Measurements from ENCODE around the gene MPHOSPH10. TPM values are rescaled to one million over a fixed set of nuclear protein-coding genes. Genes with fewer than 3 reads are reported as not detected.
"Not testable (repeated sequence)": the region's sequence is repeated elsewhere in the genome, so short reads cannot be mapped to it uniquely, and the experiment has no call there.

The MPHOSPH10 gene
- total RNA-seq, 1 experiment from 2014 or later, result 54.7 TPM

GRCh38 chr2:71166812-71167211 lies 36.4 kb downstream of the MPHOSPH10 start:
- no peaks in the 10 kb centered on the region for H3K4me1 Mint-ChIP-seq (ENCODE audit: low read depth, unreplicated experiment)
- H3K4me3 Mint-ChIP-seq (ENCODE audit: low read depth, unreplicated experiment), result no peak overlapping the region
- H3K27me3 Mint-ChIP-seq (ENCODE audit: unreplicated experiment), result peaks cover 38% of the 10 kb centered on the region
- TF ChIP-seq CTCF (IDR thresholded peaks at IDR 0.05; ENCODE audit: unreplicated experiment), result no peak
- no peaks in the 10 kb centered on the region for H3K36me3 Mint-ChIP-seq (ENCODE audit: insufficient read depth, unreplicated experiment)
- no peaks in the 10 kb centered on the region for H3K9me3 Mint-ChIP-seq (ENCODE audit: low read depth, unreplicated experiment)
- BruUV-seq (replicated peaks), result no TSS peak
- CTCF ChIA-PET, result no interaction called here
- H3K27ac Mint-ChIP-seq (ENCODE audit: unreplicated experiment), result no peak overlapping the region
- no peak for DNase-seq
- intact Hi-C loops (cut with micrococcal nuclease; ENCODE audit: unreplicated experiment), result no loop called here

GRCh38 chr2:71173096-71173495 lies 42.7 kb downstream of the MPHOSPH10 start:
- H3K9me3 Mint-ChIP-seq (ENCODE audit: low read depth, unreplicated experiment), result no peaks in the 10 kb centered on the region
- no TSS peak for BruUV-seq (replicated peaks)
- CTCF ChIA-PET, result no interaction called here
- peaks cover 42% of the 10 kb centered on the region for H3K27me3 Mint-ChIP-seq (ENCODE audit: unreplicated experiment)
- no peak for DNase-seq
- no peaks in the 10 kb centered on the region for H3K36me3 Mint-ChIP-seq (ENCODE audit: insufficient read depth, unreplicated experiment)
- no peak overlapping the region for H3K4me3 Mint-ChIP-seq (ENCODE audit: low read depth, unreplicated experiment)
- no peak overlapping the region for H3K27ac Mint-ChIP-seq (ENCODE audit: unreplicated experiment)
- intact Hi-C loops (cut with micrococcal nuclease; ENCODE audit: unreplicated experiment), result no loop called here
- TF ChIP-seq CTCF (IDR thresholded peaks at IDR 0.05; ENCODE audit: unreplicated experiment), result no peak
- H3K4me1 Mint-ChIP-seq (ENCODE audit: low read depth, unreplicated experiment), result no peaks in the 10 kb centered on the region

- H3K4me3 Mint-ChIP-seq (ENCODE audit: low read depth, unreplicated experiment), result no peak overlapping the region
- peaks cover 48% of the 10 kb centered on the region for H3K27me3 Mint-ChIP-seq (ENCODE audit: unreplicated experiment)
- H3K36me3 Mint-ChIP-seq (ENCODE audit: insufficient read depth, unreplicated experiment), result no peaks in the 10 kb centered on the region
- DNase-seq, result no peak
- CTCF ChIA-PET, result no interaction called here
- no TSS peak for BruUV-seq (replicated peaks)
- H3K4me1 Mint-ChIP-seq (ENCODE audit: low read depth, unreplicated experiment), result no peaks in the 10 kb centered on the region
- TF ChIP-seq CTCF (IDR thresholded peaks at IDR 0.05; ENCODE audit: unreplicated experiment), result no peak
- intact Hi-C loops (cut with micrococcal nuclease; ENCODE audit: unreplicated experiment), result no loop called here
- H3K9me3 Mint-ChIP-seq (ENCODE audit: low read depth, unreplicated experiment), result no peaks in the 10 kb centered on the region
- H3K27ac Mint-ChIP-seq (ENCODE audit: unreplicated experiment), result no peak overlapping the region
These were observed 43.8 kb downstream of the MPHOSPH10 start for GRCh38 chr2:71174207-71174606.

GRCh38 chr2:71178836-71179235 lies 48.4 kb downstream of the MPHOSPH10 start:
- H3K36me3 Mint-ChIP-seq (ENCODE audit: insufficient read depth, unreplicated experiment); intact Hi-C loops (cut with micrococcal nuclease; ENCODE audit: unreplicated experiment); BruUV-seq (replicated peaks); CTCF ChIA-PET; H3K4me3 Mint-ChIP-seq (ENCODE audit: low read depth, unreplicated experiment); DNase-seq; H3K4me1 Mint-ChIP-seq (ENCODE audit: low read depth, unreplicated experiment); H3K9me3 Mint-ChIP-seq (ENCODE audit: low read depth, unreplicated experiment); H3K27ac Mint-ChIP-seq (ENCODE audit: unreplicated experiment): not testable (repeated sequence)
- H3K27me3 Mint-ChIP-seq (ENCODE audit: unreplicated experiment), result peaks cover 48% of the 10 kb centered on the region

- no peaks in the 10 kb centered on the region for H3K36me3 Mint-ChIP-seq (ENCODE audit: insufficient read depth, unreplicated experiment)
- TF ChIP-seq CTCF (IDR thresholded peaks at IDR 0.05; ENCODE audit: unreplicated experiment), result no peak
- H3K9me3 Mint-ChIP-seq (ENCODE audit: low read depth, unreplicated experiment), result no peaks in the 10 kb centered on the region
- H3K4me1 Mint-ChIP-seq (ENCODE audit: low read depth, unreplicated experiment), result no peaks in the 10 kb centered on the region
- no TSS peak for BruUV-seq (replicated peaks)
- intact Hi-C loops (cut with micrococcal nuclease; ENCODE audit: unreplicated experiment), result no loop called here
- no peak overlapping the region for H3K27ac Mint-ChIP-seq (ENCODE audit: unreplicated experiment)
- no peak for DNase-seq
- H3K27me3 Mint-ChIP-seq (ENCODE audit: unreplicated experiment), result peaks cover 24% of the 10 kb centered on the region
- CTCF ChIA-PET, result no interaction called here
- no peak overlapping the region for H3K4me3 Mint-ChIP-seq (ENCODE audit: low read depth, unreplicated experiment)
These were observed 50.9 kb downstream of the MPHOSPH10 start for GRCh38 chr2:71181316-71181715.

GRCh38 chr2:71183306-71184115 lies 53.1 kb downstream of the MPHOSPH10 start:
- H3K27me3 Mint-ChIP-seq (ENCODE audit: unreplicated experiment); H3K9me3 Mint-ChIP-seq (ENCODE audit: low read depth, unreplicated experiment); CTCF ChIA-PET; BruUV-seq (replicated peaks); H3K4me1 Mint-ChIP-seq (ENCODE audit: low read depth, unreplicated experiment); H3K27ac Mint-ChIP-seq (ENCODE audit: unreplicated experiment); intact Hi-C loops (cut with micrococcal nuclease; ENCODE audit: unreplicated experiment); DNase-seq; H3K36me3 Mint-ChIP-seq (ENCODE audit: insufficient read depth, unreplicated experiment); H3K4me3 Mint-ChIP-seq (ENCODE audit: low read depth, unreplicated experiment): not testable (repeated sequence)
